Mesenchymal stem cell (in vitro differentiated cells and primary cell): Measurements from ENCODE around the gene PPP3CA.

Source experiments
- DNase-seq: peaks from one replicate; pipeline ENCODE4 v3.0.0-alpha.2; 2013
- H2AFZ ChIP-seq: one replicate; pipeline ENCODE4 v1.6.1; 2013; ENCODE audit warnings: low read depth, mild to moderate bottlenecking, control low read depth, inconsistent platforms, low read length, moderate library complexity
- H2AK5ac ChIP-seq: 2 replicates; pipeline ENCODE4 v1.6.1; 2013; ENCODE audit warnings: low read length, moderate library complexity, mild to moderate bottlenecking, inconsistent platforms; ENCODE audit not compliant: severe bottlenecking
- H2BK120ac ChIP-seq: one replicate; pipeline ENCODE4 v1.6.1; 2013; ENCODE audit warnings: low read depth, mild to moderate bottlenecking, inconsistent platforms, low read length, moderate library complexity
- H2BK12ac ChIP-seq, 2 experiments: one replicate each; pipeline ENCODE4 v1.6.1; 2013; ENCODE audit warnings: inconsistent platforms in 2 of 2, low read length in 2 of 2, mild to moderate bottlenecking in 2 of 2, moderate library complexity in 2 of 2, control low read depth in 1 of 2
- H2BK15ac ChIP-seq: one replicate; pipeline ENCODE4 v1.6.1; 2013; ENCODE audit warnings: mild to moderate bottlenecking, low read depth, inconsistent platforms; ENCODE audit not compliant: poor library complexity, severe bottlenecking
- H2BK5ac ChIP-seq: 2 replicates; pipeline ENCODE4 v1.6.1; 2013; ENCODE audit warnings: low read depth, mild to moderate bottlenecking, low read length, control low read depth, inconsistent platforms; ENCODE audit not compliant: poor library complexity, severe bottlenecking
- H3K14ac ChIP-seq, 2 experiments: one replicate each; pipeline ENCODE4 v1.6.1; 2013; ENCODE audit warnings: inconsistent platforms in 2 of 2, low read length in 2 of 2, control low read depth in 1 of 2, mild to moderate bottlenecking in 1 of 2, moderate library complexity in 1 of 2
- H3K18ac ChIP-seq, 2 experiments: one replicate each; pipeline ENCODE4 v1.6.1; 2013; ENCODE audit warnings: inconsistent platforms in 2 of 2, low read length in 2 of 2, control low read depth in 1 of 2, low read depth in 1 of 2, mild to moderate bottlenecking in 1 of 2
- H3K23ac ChIP-seq, 2 experiments: one replicate each; pipeline ENCODE4 v1.6.1; 2013; ENCODE audit warnings: inconsistent platforms in 2 of 2, low read length in 2 of 2, mild to moderate bottlenecking in 2 of 2, moderate library complexity in 2 of 2, control low read depth in 1 of 2
- H3K27ac ChIP-seq: 2 replicates; pipeline ENCODE4 v1.5.1; 2013; ENCODE audit warnings: mild to moderate bottlenecking, moderate library complexity, low read length, control low read depth, inconsistent platforms; ENCODE audit not compliant: poor library complexity, severe bottlenecking
- H3K27me3 ChIP-seq, 2 experiments: 2 replicates each; pipeline versions ENCODE4 v1.6.1 to v1.7.0; 2013; ENCODE audit warnings: low read length in 2 of 2, mild to moderate bottlenecking in 2 of 2, moderate library complexity in 2 of 2, control low read depth in 1 of 2, inconsistent platforms in 1 of 2; ENCODE audit not compliant: control insufficient read depth in 1 of 2, insufficient read depth in 1 of 2
- H3K36me3 ChIP-seq, 2 experiments: 2 replicates each; pipeline versions ENCODE4 v1.6.1 to v1.7.0; 2013; ENCODE audit warnings: low read length in 2 of 2, control low read depth in 1 of 2, inconsistent platforms in 1 of 2, low read depth in 1 of 2, mild to moderate bottlenecking in 1 of 2; ENCODE audit not compliant: insufficient read depth in 2 of 2, control insufficient read depth in 1 of 2
- H3K4ac ChIP-seq, 2 experiments: one replicate each; pipeline ENCODE4 v1.6.1; 2013; ENCODE audit warnings: inconsistent platforms in 2 of 2, low read length in 2 of 2, mild to moderate bottlenecking in 2 of 2, moderate library complexity in 2 of 2, control low read depth in 1 of 2, low read depth in 1 of 2
- H3K4me1 ChIP-seq: 2 replicates; pipeline ENCODE4 v1.6.1; 2013; ENCODE audit warnings: low read depth, low read length, control low read depth; ENCODE audit not compliant: control insufficient read depth, insufficient read depth
- H3K4me2 ChIP-seq: 2 replicates; pipeline ENCODE4 v1.6.1; 2013; ENCODE audit warnings: low read length, mild to moderate bottlenecking, inconsistent platforms; ENCODE audit not compliant: poor library complexity, severe bottlenecking
- H3K4me3 ChIP-seq, 2 experiments: 2 replicates each; pipeline versions ENCODE4 v1.5.1 to v1.7.0; 2013; ENCODE audit warnings: low read length in 2 of 2, mild to moderate bottlenecking in 2 of 2, control low read depth in 1 of 2, low read depth in 1 of 2; ENCODE audit not compliant: insufficient read depth in 1 of 2
- H3K79me1 ChIP-seq: replicated peaks from 2 replicates; pipeline ENCODE4 v1.6.1; 2013; ENCODE audit warnings: mild to moderate bottlenecking, control low read depth, low read length, inconsistent platforms; ENCODE audit not compliant: poor library complexity, severe bottlenecking
- H3K9ac ChIP-seq: 2 replicates; pipeline ENCODE4 v1.7.0; 2013; ENCODE audit warnings: mild to moderate bottlenecking, low read length, moderate library complexity
- H3K9me3 ChIP-seq: 2 replicates; pipeline ENCODE4 v1.7.0; 2013; ENCODE audit warnings: mild to moderate bottlenecking, low read length; ENCODE audit not compliant: control insufficient read depth
- H4K8ac ChIP-seq: one replicate; pipeline ENCODE4 v1.6.1; 2013; ENCODE audit warnings: inconsistent platforms, mild to moderate bottlenecking, low read length, moderate library complexity
- H4K91ac ChIP-seq: one replicate; pipeline ENCODE4 v1.6.1; 2013; ENCODE audit warnings: mild to moderate bottlenecking, low read length, inconsistent platforms
- WGBS: methylation state at CpG from one replicate; pipeline ENCODE4 v1.1.7; 2013; ENCODE audit warnings: mixed read lengths; 5-methylcytosine and 5-hydroxymethylcytosine counted together

PPP3CA gene

GRCh38 chr4:101199507-101200285 lies 147.6 kb downstream of the PPP3CA start:
- no peak overlapping the region for H3K27ac ChIP-seq
- H3K14ac ChIP-seq: no peak overlapping the region
- H3K9me3 ChIP-seq: no peaks in the 10 kb centered on the region
- H3K27me3 ChIP-seq: no peaks in the 10 kb centered on the region
- no peak overlapping the region for H2AK5ac ChIP-seq
- no peak overlapping the region for H2BK12ac ChIP-seq
- H3K79me1 ChIP-seq: peaks cover 20% of the 10 kb centered on the region
- no peak overlapping the region for H2AFZ ChIP-seq
- no peak overlapping the region for H3K23ac ChIP-seq
- no peak overlapping the region for H2BK5ac ChIP-seq
- no peak overlapping the region for H3K4ac ChIP-seq
- no peak overlapping the region for H2BK15ac ChIP-seq
- DNase-seq: peak; percentile 56
- peak overlapping the region; percentile 81 for H3K9ac ChIP-seq
- no peak overlapping the region for H3K4me2 ChIP-seq
- no peak overlapping the region for H2BK120ac ChIP-seq
- H4K91ac ChIP-seq: no peak overlapping the region
- H3K36me3 ChIP-seq: peaks cover 0 to 7% of the 10 kb centered on the region in 2 experiments
- WGBS: 92% methylated on average over 2 of the region's 3 CpGs
- H4K8ac ChIP-seq: no peak overlapping the region
- H3K4me3 ChIP-seq: peak overlapping the region in 1 of 2 experiments; percentile 61
- no peak overlapping the region for H3K18ac ChIP-seq
- no peaks in the 10 kb centered on the region for H3K4me1 ChIP-seq

GRCh38 chr4:101198682-101199339 lies 148.5 kb downstream of the PPP3CA start:
- Histone ChIP-seq H3K4me3 (no peak overlapping the region), H2AFZ (no peak overlapping the region), H3K36me3 (peaks cover 0 to 7% of the 10 kb centered on the region in 2 experiments), H2BK12ac (no peak overlapping the region), H3K4me2 (no peak overlapping the region), H3K9ac (no peak overlapping the region), H3K4me1 (no peaks in the 10 kb centered on the region), H2BK120ac (no peak overlapping the region), H3K9me3 (no peaks in the 10 kb centered on the region), H2AK5ac (peak overlapping the region; percentile 77), H3K79me1 (peaks cover 16% of the 10 kb centered on the region), H2BK5ac (no peak overlapping the region), H2BK15ac (no peak overlapping the region), H3K18ac (no peak overlapping the region), H3K23ac (no peak overlapping the region), H4K8ac (no peak overlapping the region), H3K14ac (no peak overlapping the region), H3K27me3 (no peaks in the 10 kb centered on the region), H3K27ac (no peak overlapping the region), H3K4ac (no peak overlapping the region), H4K91ac (no peak overlapping the region)
- WGBS: 84% methylated on average over 4 of the region's 4 CpGs
- DNase-seq: no peak

- no peak for DNase-seq
- Histone ChIP-seq H4K91ac (no peak overlapping the region), H3K4me1 (no peaks in the 10 kb centered on the region), H3K4me2 (no peak overlapping the region), H2BK15ac (no peak overlapping the region), H2BK12ac (no peak overlapping the region), H3K23ac (no peak overlapping the region), H2AK5ac (no peak overlapping the region), H3K79me1 (peaks cover 18% of the 10 kb centered on the region), H3K9me3 (no peaks in the 10 kb centered on the region), H3K4me3 (no peak overlapping the region), H3K14ac (no peak overlapping the region), H3K27ac (no peak overlapping the region), H3K4ac (no peak overlapping the region), H2BK5ac (no peak overlapping the region), H4K8ac (no peak overlapping the region), H3K18ac (no peak overlapping the region), H3K27me3 (no peaks in the 10 kb centered on the region), H2AFZ (no peak overlapping the region), H3K36me3 (peaks cover 0 to 13% of the 10 kb centered on the region in 2 experiments), H2BK120ac (no peak overlapping the region), H3K9ac (no peak overlapping the region)
- no CpG with 5 or more reads among the region's 4 CpGs for WGBS
Observed at GRCh38 chr4:101197350-101197749, 150.0 kb downstream of the PPP3CA start.

- H4K8ac ChIP-seq: no peak overlapping the region
- H2BK5ac ChIP-seq: no peak overlapping the region
- H3K18ac ChIP-seq: no peak overlapping the region
- H2AK5ac ChIP-seq: no peak overlapping the region
- peak; percentile 31 for DNase-seq
- H2AFZ ChIP-seq: no peak overlapping the region
- H3K4me1 ChIP-seq: peaks cover 2% of the 10 kb centered on the region
- H3K4me3 ChIP-seq: no peak overlapping the region
- peaks cover 0 to 13% of the 10 kb centered on the region in 2 experiments for H3K36me3 ChIP-seq
- H2BK12ac ChIP-seq: no peak overlapping the region
- H3K27me3 ChIP-seq: no peaks in the 10 kb centered on the region
- H4K91ac ChIP-seq: no peak overlapping the region
- no peak overlapping the region for H3K14ac ChIP-seq
- no peak overlapping the region for H2BK120ac ChIP-seq
- H3K79me1 ChIP-seq: peaks cover 17% of the 10 kb centered on the region
- no peaks in the 10 kb centered on the region for H3K9me3 ChIP-seq
- no peak overlapping the region for H3K23ac ChIP-seq
- no peak overlapping the region for H2BK15ac ChIP-seq
- no peak overlapping the region for H3K27ac ChIP-seq
- H3K4me2 ChIP-seq: peak overlapping the region; percentile 9
- H3K4ac ChIP-seq: no peak overlapping the region
- H3K9ac ChIP-seq: peak overlapping the region; percentile 44
Observed at GRCh38 chr4:101192244-101192643, 155.1 kb downstream of the PPP3CA start.
